IMR-90 (cell line): Measurements from ENCODE around the gene BAG1. TPM values are rescaled to one million over a fixed set of nuclear protein-coding genes. Genes with fewer than 3 reads are reported as not detected.

Experiments used
- ATAC-seq: fragments of 200-7000 bp; cut with Tn5 transposase; 2 replicates; pipeline ENCODE4 v1.9.1; 2020; ENCODE audit warnings: low read depth, mild to moderate bottlenecking, moderate library complexity
- BruUV-seq: library from RNA; stranded (reverse); fragments of 400-500 nt; replicated peaks from 2 replicates; lab custom pipeline; 2021; lab: Mats Ljungman, UMichigan
- CTCF ChIA-PET: fragments of 300-600 bp; formaldehyde crosslinking; extraction: SDS; loops from one replicate; lab custom pipeline; 2021; ENCODE audit warnings: antibody characterized with exemption; lab: Yijun Ruan, JAX
- POLR2A ChIA-PET: fragments of 300-600 bp; sonication (Branson Sonifier 250); formaldehyde crosslinking; loops from one replicate; lab custom pipeline; 2022; ENCODE audit warnings: antibody characterized with exemption; ENCODE audit not compliant: unreplicated experiment; lab: Charles Lee
- DNase-seq: peaks from one replicate; pipeline ENCODE4 v3.0.0; 2013
- H2AFZ ChIP-seq: replicated peaks from 2 replicates; pipeline ENCODE3; 2013; ENCODE audit warnings: low read length, mild to moderate bottlenecking; ENCODE audit not compliant: poor library complexity
- H2AK5ac ChIP-seq: 2 replicates; pipeline ENCODE4 v1.6.1; 2013; ENCODE audit warnings: low read depth, low read length, inconsistent platforms
- H2AK9ac ChIP-seq: replicated peaks from 2 replicates; pipeline ENCODE3; 2013; ENCODE audit warnings: mild to moderate bottlenecking, low read depth, low read length, moderate library complexity; ENCODE audit not compliant: poor library complexity
- H2BK120ac ChIP-seq: 2 replicates; pipeline ENCODE4 v1.6.1; 2013; ENCODE audit warnings: low read depth, low read length, inconsistent platforms
- H2BK15ac ChIP-seq: 3 replicates; pipeline ENCODE4 v1.6.1; 2013; ENCODE audit warnings: low read depth, low read length, inconsistent platforms
- H2BK20ac ChIP-seq: 2 replicates; pipeline ENCODE4 v1.6.1; 2013; ENCODE audit warnings: low read depth, mild to moderate bottlenecking, inconsistent platforms, low read length, moderate library complexity
- H2BK5ac ChIP-seq: 2 replicates; pipeline ENCODE4 v1.6.1; 2013; ENCODE audit warnings: mild to moderate bottlenecking, low read depth, low read length, inconsistent platforms; ENCODE audit not compliant: poor library complexity, severe bottlenecking
- H3K14ac ChIP-seq: replicated peaks from 2 replicates; pipeline ENCODE4 v1.6.1; 2013; ENCODE audit warnings: low read depth, low read length, inconsistent platforms
- H3K18ac ChIP-seq: 2 replicates; pipeline ENCODE4 v1.6.1; 2013; ENCODE audit warnings: low read depth, low read length, control low read depth
- H3K23ac ChIP-seq: 2 replicates; pipeline ENCODE4 v1.6.1; 2013; ENCODE audit warnings: low read depth, low read length, inconsistent platforms
- H3K27ac ChIP-seq: 2 replicates; pipeline ENCODE4 v1.5.1; 2013; ENCODE audit warnings: mild to moderate bottlenecking, control low read depth, low read length; ENCODE audit not compliant: insufficient read depth
- H3K27me3 ChIP-seq: 2 replicates; pipeline ENCODE4 v1.6.1; 2013; ENCODE audit warnings: low read length; ENCODE audit not compliant: control insufficient read depth, insufficient read depth
- H3K36me3 ChIP-seq: 2 replicates; pipeline ENCODE4 v1.6.1; 2013; ENCODE audit warnings: low read length, mixed read lengths; ENCODE audit not compliant: control insufficient read depth, insufficient read depth
- H3K4ac ChIP-seq: 2 replicates; pipeline ENCODE4 v1.6.1; 2013; ENCODE audit warnings: low read depth, low read length, inconsistent platforms
- H3K4me1 ChIP-seq: 2 replicates; pipeline ENCODE4 v1.6.1; 2013; ENCODE audit warnings: low read length, mixed read lengths; ENCODE audit not compliant: control insufficient read depth, insufficient read depth
- H3K4me2 ChIP-seq: 2 replicates; pipeline ENCODE4 v1.6.1; 2013; ENCODE audit warnings: low read depth, mild to moderate bottlenecking, control low read depth, low read length, moderate library complexity
- H3K4me3 ChIP-seq: 2 replicates; pipeline ENCODE4 v1.5.1; 2013; ENCODE audit warnings: low read depth, mild to moderate bottlenecking, control low read depth, low read length, moderate library complexity; ENCODE audit not compliant: insufficient read depth
- H3K56ac ChIP-seq: 2 replicates; pipeline ENCODE4 v1.6.1; 2013; ENCODE audit warnings: low read length, inconsistent platforms; ENCODE audit not compliant: insufficient read depth; ENCODE audit errors: extremely low read depth
- H3K79me1 ChIP-seq, 2 experiments: 2 replicates each; pipeline ENCODE4 v1.6.1; 2013; ENCODE audit warnings: low read length in 2 of 2, inconsistent platforms in 1 of 2, low read depth in 1 of 2
- H3K9ac ChIP-seq: 2 replicates; pipeline ENCODE4 v1.6.1; 2013; ENCODE audit warnings: low read depth, low read length, control low read depth
- H3K9me1 ChIP-seq: 2 replicates; pipeline ENCODE4 v1.6.1; 2013; ENCODE audit warnings: low read length, inconsistent platforms; ENCODE audit not compliant: insufficient read depth
- H3K9me3 ChIP-seq: 2 replicates; pipeline ENCODE4 v1.6.1; 2013; ENCODE audit warnings: low read length; ENCODE audit not compliant: control insufficient read depth, insufficient read depth
- H4K20me1 ChIP-seq: 2 replicates; pipeline ENCODE4 v1.6.1; 2013; ENCODE audit warnings: low read length, inconsistent platforms; ENCODE audit not compliant: insufficient read depth
- H4K5ac ChIP-seq: 2 replicates; pipeline ENCODE4 v1.6.1; 2013; ENCODE audit warnings: mild to moderate bottlenecking, low read depth, low read length, control low read depth
- H4K8ac ChIP-seq, 2 experiments: 2 replicates each; pipeline ENCODE4 v1.6.1; 2013; ENCODE audit warnings: low read depth in 2 of 2, low read length in 2 of 2, control low read depth in 1 of 2, inconsistent platforms in 1 of 2
- H4K91ac ChIP-seq: 2 replicates; pipeline ENCODE4 v1.6.1; 2013; ENCODE audit warnings: low read depth, low read length, inconsistent platforms; ENCODE audit not compliant: insufficient read depth
- BHLHE40 ChIP-seq: fragments of 150-350 bp; IDR thresholded peaks from 2 replicates; pipeline ENCODE4 v1.6.1; 2016; ENCODE audit warnings: mild to moderate bottlenecking, low read depth, low read length
- FOS ChIP-seq: fragments of 150-350 bp; IDR thresholded peaks from 2 replicates; pipeline ENCODE4 v1.6.1; 2016; ENCODE audit warnings: low read depth, low read length
- MXI1 ChIP-seq: IDR thresholded peaks from 2 replicates; pipeline ENCODE4 v1.6.1; 2012; ENCODE audit warnings: low read depth, mild to moderate bottlenecking, low read length, moderate library complexity, borderline replicate concordance
- NFE2L2 ChIP-seq: fragments of 150-350 bp; IDR thresholded peaks from 2 replicates; pipeline ENCODE4 v1.6.1; 2016; ENCODE audit warnings: low read depth, mild to moderate bottlenecking, low read length
- whole genome bisulfite sequencing, 2 experiments: methylation state at CpG; one replicate each; pipeline versions ENCODE4 v1.1.5 to v1.1.7; 2013; ENCODE audit warnings: missing lambda C conversion rate in 2 of 2; ENCODE audit not compliant: insufficient read length in 1 of 2; ENCODE audit errors: extremely low coverage in 2 of 2; 5-methylcytosine and 5-hydroxymethylcytosine counted together
- dilution Hi-C: fragments of 300-500 bp; cut with HindIII; formaldehyde crosslinking; loops from one replicate; pipeline ENCODE4 v1.14.3; 2018; ENCODE audit warnings: low sequenced_read_pairs; ENCODE audit not compliant: unreplicated experiment
- in situ Hi-C: fragments of 300-500 bp; cut with MboI; formaldehyde crosslinking; loops from 3 replicates; pipeline ENCODE4 v1.14.3; 2019; ENCODE audit warnings: low sequenced_read_pairs, inconsistent platforms, mixed read lengths
- intact Hi-C: fragments of 100-400 bp; cut with micrococcal nuclease; formaldehyde crosslinking; loops from 2 replicates; pipeline ENCODE4 v1.10.0; 2022
- polyA plus RNA-seq, 3 experiments: library from polyadenylated mRNA; depleted of rRNA; stranded (reverse); fragments of >200 nt; gene quantifications; 2 replicates each; pipeline ENCODE4 v1.2.3, GENCODE V29; 2012; ENCODE audit warnings: low replicate concordance in 1 of 3
- total RNA-seq: library from RNA; depleted of rRNA; stranded (reverse); fragments of >200 nt; gene quantifications from 2 replicates; pipeline ENCODE4 v1.2.3, GENCODE V29; 2012
- TF ChIP-seq, protein P1 (sequence below): fragments of 150-350 bp; IDR thresholded peaks from 2 replicates; pipeline ENCODE4 v1.6.1; 2017; ENCODE audit warnings: mild to moderate bottlenecking, antibody characterized with exemption, low read length, low read depth

BAG1 gene
- total and polyA plus RNA-seq, 2 of the 4 experiments (the other 2 are of a cell fraction), result 4.5 to 20.9 TPM

DNA sequence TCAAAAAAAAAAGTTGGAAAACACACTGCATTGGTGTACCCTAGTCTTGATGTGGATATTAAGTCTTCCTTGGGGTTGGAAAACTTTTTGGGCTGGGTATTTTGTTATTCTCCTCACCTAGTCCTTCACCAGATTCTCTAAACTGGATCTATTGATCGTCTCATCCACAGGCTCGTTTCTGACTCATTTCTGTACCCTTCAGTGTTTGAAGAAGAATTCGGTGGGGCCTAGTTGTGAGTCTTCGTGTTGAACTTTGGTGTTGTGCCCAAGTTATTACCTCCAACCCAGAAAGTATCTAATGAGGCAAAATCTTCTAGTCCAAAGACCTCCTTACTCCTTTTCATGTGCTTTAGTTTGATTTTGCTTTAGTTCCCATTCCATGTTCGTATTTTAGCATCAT lies 27.4 kb upstream of the BAG1 start:
- Histone ChIP-seq H2AK9ac (no peak overlapping the region), H4K8ac (no peak overlapping the region), H3K4ac (no peak overlapping the region), H3K27ac (no peak overlapping the region), H3K4me2 (no peak overlapping the region), H3K56ac (no peak overlapping the region), H3K18ac (no peak overlapping the region), H3K27me3 (no peaks in the 10 kb centered on the region), H4K20me1 (no peaks in the 10 kb centered on the region), H3K23ac (no peak overlapping the region), H2BK120ac (no peak overlapping the region), H2AK5ac (peak overlapping the region; percentile 44; the same call in 1 of the 2 replicates), H3K4me3 (no peak overlapping the region), H4K91ac (no peak overlapping the region), H2BK5ac (no peak overlapping the region), H3K14ac (no peak overlapping the region), H2AFZ (no peak overlapping the region), H3K36me3 (peaks cover 20% of the 10 kb centered on the region), H3K9ac (no peak overlapping the region), H3K79me1 (peaks cover 39 to 63% of the 10 kb centered on the region in 2 experiments), H4K5ac (no peak overlapping the region), H3K4me1 (peaks cover 6% of the 10 kb centered on the region), H3K9me1 (no peaks in the 10 kb centered on the region), H3K9me3 (no peaks in the 10 kb centered on the region), H2BK20ac (no peak overlapping the region), H2BK15ac (no peak overlapping the region)
- POLR2A ChIA-PET, result no interaction called here
- no peak for TF ChIP-seq FOS
- no peak for TF ChIP-seq BHLHE40
- no peak for TF ChIP-seq MXI1
- TF ChIP-seq, protein P1, sequence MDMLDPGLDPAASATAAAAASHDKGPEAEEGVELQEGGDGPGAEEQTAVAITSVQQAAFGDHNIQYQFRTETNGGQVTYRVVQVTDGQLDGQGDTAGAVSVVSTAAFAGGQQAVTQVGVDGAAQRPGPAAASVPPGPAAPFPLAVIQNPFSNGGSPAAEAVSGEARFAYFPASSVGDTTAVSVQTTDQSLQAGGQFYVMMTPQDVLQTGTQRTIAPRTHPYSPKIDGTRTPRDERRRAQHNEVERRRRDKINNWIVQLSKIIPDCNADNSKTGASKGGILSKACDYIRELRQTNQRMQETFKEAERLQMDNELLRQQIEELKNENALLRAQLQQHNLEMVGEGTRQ, result no peak
- no peak for TF ChIP-seq NFE2L2
- no peak for DNase-seq
- intact Hi-C loops, result loop anchor here (10.0 kb wide), 1 partner anchor 63 kb away; no protein-coding TSS in a partner anchor
- CTCF ChIA-PET, result interaction anchor here (0.6 kb wide), 1 partner anchor 175 kb away, joined by 5 read pairs; no protein-coding TSS in a partner anchor
- no peak for ATAC-seq
- BruUV-seq, result no TSS peak
- no CpG with 5 or more reads among the region's 5 CpGs for WGBS, 2 experiments
- dilution Hi-C loops, result loop anchor here (25.0 kb wide), 1 partner anchor 170 kb away; the partner anchor contains the start of gene NOL6
- in situ Hi-C loops, result loop anchor here (5.0 kb wide), 1 partner anchor 175 kb away; no protein-coding TSS in a partner anchor
